Measurements from ENCODE around the gene DCDC1. TPM values are rescaled to one million over a fixed set of nuclear protein-coding genes. Genes with fewer than 3 reads are reported as not detected.
A peak's percentile ranks its signal among the peaks of the same experiment; 100 is the strongest.

DCDC1 gene
- total RNA-seq, 1 donor from 2014 or later: not detected

DNA sequence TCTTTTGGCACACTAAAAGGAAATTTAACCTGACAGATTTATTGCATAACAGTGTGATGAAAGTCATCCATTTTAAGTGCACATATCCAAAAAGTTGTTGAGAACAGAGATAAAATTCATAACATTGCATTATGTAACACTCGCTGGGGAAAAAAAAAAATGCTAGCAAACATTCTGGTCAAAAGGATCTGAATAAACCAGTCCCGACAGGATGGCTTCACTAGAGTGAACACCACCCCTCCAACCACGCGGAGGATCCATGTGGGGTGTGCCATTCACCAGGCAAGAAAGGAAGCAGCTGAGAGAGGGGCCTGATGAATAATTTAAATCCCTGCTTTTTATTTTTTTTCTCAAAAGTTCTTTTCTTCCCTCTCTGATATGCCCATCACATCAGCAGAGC is 258.7 kb downstream of the DCDC1 start:
- H3K9me3 ChIP-seq: no peaks in the 10 kb centered on the region
- no peak overlapping the region for H3K4me3 ChIP-seq
- DNase-seq (ENCODE audit: low spot score in 2 of 2): no peak
- no peak overlapping the region for H3K27ac ChIP-seq
- H3K36me3 ChIP-seq: no peaks in the 10 kb centered on the region
- intact Hi-C loops (cut with DNase I): no loop called here
- TF ChIP-seq, protein P1, sequence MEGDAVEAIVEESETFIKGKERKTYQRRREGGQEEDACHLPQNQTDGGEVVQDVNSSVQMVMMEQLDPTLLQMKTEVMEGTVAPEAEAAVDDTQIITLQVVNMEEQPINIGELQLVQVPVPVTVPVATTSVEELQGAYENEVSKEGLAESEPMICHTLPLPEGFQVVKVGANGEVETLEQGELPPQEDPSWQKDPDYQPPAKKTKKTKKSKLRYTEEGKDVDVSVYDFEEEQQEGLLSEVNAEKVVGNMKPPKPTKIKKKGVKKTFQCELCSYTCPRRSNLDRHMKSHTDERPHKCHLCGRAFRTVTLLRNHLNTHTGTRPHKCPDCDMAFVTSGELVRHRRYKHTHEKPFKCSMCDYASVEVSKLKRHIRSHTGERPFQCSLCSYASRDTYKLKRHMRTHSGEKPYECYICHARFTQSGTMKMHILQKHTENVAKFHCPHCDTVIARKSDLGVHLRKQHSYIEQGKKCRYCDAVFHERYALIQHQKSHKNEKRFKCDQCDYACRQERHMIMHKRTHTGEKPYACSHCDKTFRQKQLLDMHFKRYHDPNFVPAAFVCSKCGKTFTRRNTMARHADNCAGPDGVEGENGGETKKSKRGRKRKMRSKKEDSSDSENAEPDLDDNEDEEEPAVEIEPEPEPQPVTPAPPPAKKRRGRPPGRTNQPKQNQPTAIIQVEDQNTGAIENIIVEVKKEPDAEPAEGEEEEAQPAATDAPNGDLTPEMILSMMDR (IDR thresholded peaks at IDR 0.05): no peak
- H3K4me1 ChIP-seq: no peaks in the 10 kb centered on the region
- H3K27me3 ChIP-seq: no peaks in the 10 kb centered on the region

DNA sequence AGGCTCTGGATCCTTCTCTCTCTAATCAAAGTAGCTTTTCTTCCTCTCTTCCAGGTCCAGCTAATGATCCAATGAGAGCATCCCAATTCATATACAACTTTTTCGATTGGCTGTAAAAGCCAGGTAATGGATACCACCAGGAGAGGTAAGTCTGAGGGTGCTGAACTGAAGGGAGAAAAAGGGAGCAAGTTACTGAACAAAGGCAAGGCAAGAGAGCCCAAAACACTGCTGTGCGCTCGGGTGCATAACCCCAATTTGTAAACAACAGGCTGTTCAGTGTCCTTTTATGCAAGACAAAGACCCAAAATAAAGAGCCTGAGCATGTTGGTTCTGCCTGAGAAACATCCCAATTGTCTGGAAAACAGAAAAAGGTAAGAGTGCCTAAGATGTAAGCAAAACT is 260.1 kb downstream of the DCDC1 start:
- Histone ChIP-seq H3K36me3 (no peaks in the 10 kb centered on the region), H3K9me3 (no peaks in the 10 kb centered on the region), H3K4me3 (no peak overlapping the region), H3K4me1 (no peaks in the 10 kb centered on the region), H3K27me3 (no peaks in the 10 kb centered on the region), H3K27ac (no peak overlapping the region)
- TF ChIP-seq, protein P1 (IDR thresholded peaks at IDR 0.05): no peak
- no peak for DNase-seq (ENCODE audit: low spot score in 2 of 2)
- intact Hi-C loops (cut with DNase I): no loop called here

DNA sequence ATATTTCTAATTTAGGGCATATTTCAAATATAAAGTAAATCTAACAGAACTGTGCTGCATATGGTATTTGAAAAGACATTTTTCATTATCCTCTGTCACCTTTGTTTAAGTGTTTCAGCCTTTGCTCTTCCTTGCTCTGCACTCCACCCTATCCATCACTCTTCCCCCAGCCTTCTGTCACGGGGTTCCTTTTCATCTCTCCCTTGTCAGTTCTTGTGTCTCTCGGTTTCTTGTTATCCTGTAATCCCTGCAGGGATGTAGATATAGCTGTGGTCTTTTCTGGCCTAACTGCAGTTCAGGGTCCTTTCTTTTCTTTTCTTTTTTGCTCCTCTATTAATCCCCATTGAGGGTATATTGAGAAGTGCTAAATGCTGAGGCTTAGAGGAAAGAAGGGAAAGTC is 261.9 kb downstream of the DCDC1 start:
- no peaks in the 10 kb centered on the region for H3K27me3 ChIP-seq
- intact Hi-C loops (cut with DNase I): no loop called here
- no peak overlapping the region for H3K4me3 ChIP-seq
- H3K27ac ChIP-seq: no peak overlapping the region
- TF ChIP-seq, protein P1 (IDR thresholded peaks at IDR 0.05): no peak
- H3K36me3 ChIP-seq: no peaks in the 10 kb centered on the region
- DNase-seq (ENCODE audit: low spot score in 2 of 2): no peak
- no peaks in the 10 kb centered on the region for H3K9me3 ChIP-seq
- H3K4me1 ChIP-seq: no peaks in the 10 kb centered on the region

DNA sequence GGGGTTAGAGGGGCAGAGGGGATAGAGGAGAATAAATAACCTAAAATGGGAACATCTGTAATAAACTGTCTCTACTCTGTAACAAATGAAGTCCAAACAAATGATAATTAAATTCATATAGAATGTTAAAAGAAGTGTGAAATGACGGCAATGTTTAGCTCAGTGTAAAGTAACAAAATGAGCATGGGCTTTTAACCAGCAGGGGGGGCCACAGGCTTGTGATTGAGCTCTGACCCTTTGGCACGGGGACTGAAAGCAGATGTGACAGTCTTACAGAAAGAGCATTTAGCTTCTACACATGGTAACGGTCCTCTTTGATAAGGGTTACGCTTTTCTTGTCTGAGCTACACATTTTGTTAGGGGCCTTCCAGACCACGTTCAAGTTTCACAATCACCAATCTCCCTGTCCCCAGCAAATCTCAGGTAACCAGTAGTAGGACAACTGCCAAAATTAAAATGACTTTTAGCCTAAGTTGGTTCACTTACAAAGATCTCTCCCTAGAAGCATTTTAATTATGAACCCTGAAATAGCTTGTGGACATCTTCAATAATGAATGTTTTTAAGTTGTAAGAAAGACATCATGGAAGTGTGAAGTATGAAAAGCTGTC is 262.5 kb downstream of the DCDC1 start:
- H3K4me1 ChIP-seq: no peaks in the 10 kb centered on the region
- no peaks in the 10 kb centered on the region for H3K27me3 ChIP-seq
- no peak for DNase-seq (ENCODE audit: low spot score in 2 of 2)
- H3K36me3 ChIP-seq: no peaks in the 10 kb centered on the region
- TF ChIP-seq, protein P1 (IDR thresholded peaks at IDR 0.05): peak in 1 of 3 experiments; percentile 43
- H3K27ac ChIP-seq: no peak overlapping the region
- H3K4me3 ChIP-seq: no peak overlapping the region
- intact Hi-C loops (cut with DNase I): no loop called here
- no peaks in the 10 kb centered on the region for H3K9me3 ChIP-seq

DNA sequence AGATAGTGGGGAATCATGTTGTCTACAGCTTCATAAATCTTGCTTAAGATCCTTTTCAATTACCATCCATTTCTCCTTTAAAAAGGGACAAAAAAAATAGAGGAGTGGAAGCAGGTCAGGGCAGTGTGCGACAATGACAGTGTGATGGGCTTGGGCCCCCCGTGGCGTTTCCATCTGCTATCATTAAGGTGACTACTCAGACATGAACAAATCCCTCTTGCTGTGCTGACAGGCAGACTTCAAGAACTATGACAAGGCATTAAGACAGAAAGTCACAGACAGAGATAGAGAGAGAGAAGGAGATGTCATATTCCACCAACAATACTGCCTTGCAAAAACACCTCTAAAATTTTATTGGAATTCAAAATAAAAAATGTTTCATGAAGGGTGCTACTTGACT is 263.2 kb downstream of the DCDC1 start:
- Histone ChIP-seq H3K4me3 (no peak overlapping the region), H3K27me3 (no peaks in the 10 kb centered on the region), H3K4me1 (no peaks in the 10 kb centered on the region), H3K27ac (no peak overlapping the region), H3K36me3 (no peaks in the 10 kb centered on the region), H3K9me3 (no peaks in the 10 kb centered on the region)
- TF ChIP-seq, protein P1 (IDR thresholded peaks at IDR 0.05): no peak
- DNase-seq (ENCODE audit: low spot score in 2 of 2): no peak
- intact Hi-C loops (cut with DNase I): no loop called here

DNA sequence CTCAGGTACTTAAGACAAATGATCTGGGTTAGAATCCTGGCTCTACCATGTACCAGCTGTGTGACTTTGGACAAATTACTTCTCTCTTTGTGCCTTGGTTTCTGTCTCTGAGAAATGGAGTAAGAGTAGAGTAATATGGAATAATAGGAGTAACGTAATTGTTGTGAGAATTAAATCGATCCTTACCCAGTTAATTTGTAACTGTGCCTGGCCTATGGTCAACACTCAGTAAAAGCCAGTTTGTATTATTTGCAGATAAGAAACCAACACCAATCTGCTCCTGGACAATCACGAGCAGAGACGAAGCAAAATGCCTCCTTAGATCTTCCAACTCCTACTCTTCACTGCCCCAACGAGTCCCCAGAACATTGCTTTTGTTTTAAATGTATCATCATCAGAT is 266.7 kb downstream of the DCDC1 start:
- H3K27me3 ChIP-seq: no peaks in the 10 kb centered on the region
- intact Hi-C loops (cut with DNase I): no loop called here
- no peaks in the 10 kb centered on the region for H3K9me3 ChIP-seq
- no peak overlapping the region for H3K27ac ChIP-seq
- H3K4me3 ChIP-seq: no peak overlapping the region
- H3K4me1 ChIP-seq: no peaks in the 10 kb centered on the region
- H3K36me3 ChIP-seq: no peaks in the 10 kb centered on the region
- DNase-seq (ENCODE audit: low spot score in 2 of 2): no peak
- TF ChIP-seq, protein P1 (IDR thresholded peaks at IDR 0.05): no peak
